ENCODE data around the gene ATPAF2. TPM values are rescaled to one million over a fixed set of nuclear protein-coding genes. Genes with fewer than 3 reads are reported as not detected.

Gene ATPAF2
- total and polyA plus RNA-seq, 4 donors = 12.9 to 20.1 (median 16.8) TPM

- Histone ChIP-seq H3K9ac (ENCODE audit: low read depth in 1 of 2, low read length in 2 of 2) (no peak overlapping the region), H3K27me3 (ENCODE audit: control insufficient read depth in 4 of 4, insufficient read depth in 4 of 4, low read length in 3 of 4) (no peaks in the 10 kb centered on the region), H3K4me3 (ENCODE audit: low read depth in 1 of 3, low read length in 3 of 3) (no peak overlapping the region), H3K9me3 (ENCODE audit: control insufficient read depth in 4 of 4, low read length in 3 of 4) (no peaks in the 10 kb centered on the region), H3K27ac (ENCODE audit: low read depth in 1 of 2, low read length in 2 of 2) (no peak overlapping the region), H3K36me3 (ENCODE audit: control insufficient read depth in 4 of 4, insufficient read depth in 3 of 4, low read depth in 1 of 4, low read length in 3 of 4) (peaks cover 0 to 15% (median 5%) of the 10 kb centered on the region in 4 donors), H3K4me1 (ENCODE audit: control insufficient read depth in 4 of 4, insufficient read depth in 4 of 4, low read length in 3 of 4) (no peaks in the 10 kb centered on the region)
- TF ChIP-seq RAD21 (IDR thresholded peaks at IDR 0.05) (no peak), ZBTB33 (IDR thresholded peaks at IDR 0.05) (no peak), REST (IDR thresholded peaks at IDR 0.05) (no peak), HNF4G (IDR thresholded peaks at IDR 0.05) (no peak), HNF4A (conservative IDR thresholded peaks at IDR 0.05) (no peak), ATF3 (IDR thresholded peaks at IDR 0.05) (no peak), FOXA2 (IDR thresholded peaks at IDR 0.05) (no peak), MAX (IDR thresholded peaks at IDR 0.05) (no peak), JUND (IDR thresholded peaks at IDR 0.05) (no peak), TAF1 (conservative IDR thresholded peaks at IDR 0.05) (no peak), FOXA1 (IDR thresholded peaks at IDR 0.05) (no peak), YY1 (IDR thresholded peaks at IDR 0.05) (no peak), CTCF (IDR thresholded peaks at IDR 0.05; ENCODE audit: low read depth, low read length, missing input control) (no peak), NR2F2 (IDR thresholded peaks at IDR 0.05) (no peak), RXRA (IDR thresholded peaks at IDR 0.05) (no peak), SP1 (IDR thresholded peaks at IDR 0.05) (no peak)
- DNase-seq (ENCODE audit: low spot score) = no peak
- WGBS = 77% methylated on average over 5 of the region's 5 CpGs
These were observed 30.3 kb downstream of the ATPAF2 start for GRCh38 chr17:18008496-18009268.
